ENCODE results near the gene SAC3D1.

DNA sequence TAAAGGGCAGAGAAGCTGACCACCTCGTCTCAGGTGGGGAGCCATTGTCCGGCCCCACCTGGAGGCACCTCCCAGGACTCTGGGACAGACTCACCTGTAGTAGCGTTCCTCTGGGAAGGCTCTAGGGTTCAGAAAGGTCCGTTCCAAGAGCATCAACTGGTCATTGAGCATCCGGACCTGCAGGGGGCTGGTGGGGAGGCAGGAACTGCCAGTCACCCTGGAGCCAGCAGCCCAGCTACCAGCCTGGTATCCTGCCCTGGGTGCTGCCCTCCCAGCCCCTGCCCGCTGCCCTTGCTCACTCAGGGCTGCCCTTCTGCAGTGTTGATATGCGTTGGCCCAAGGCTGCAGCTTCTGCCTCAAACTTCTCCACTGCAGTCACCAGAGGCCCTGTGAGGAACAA lies 4.7 kb downstream of the SAC3D1 start:
- TF ChIP-seq BHLHE40 (IDR thresholded peaks at IDR 0.05; ENCODE audit: low read depth, low read length) (no peak), POLR2A (IDR thresholded peaks at IDR 0.05; ENCODE audit: low read depth, low read length) (no peak), MXI1 (IDR thresholded peaks at IDR 0.05; ENCODE audit: borderline replicate concordance, low read depth, low read length) (no peak), RAD21 (IDR thresholded peaks at IDR 0.05; ENCODE audit: low read length) (no peak), MAZ (IDR thresholded peaks at IDR 0.05; ENCODE audit: borderline replicate concordance, low read depth, low read length) (no peak), CEBPB (IDR thresholded peaks at IDR 0.05; ENCODE audit: low read depth, low read length) (no peak), MAFK (IDR thresholded peaks at IDR 0.05; ENCODE audit: low read depth, low read length) (no peak), NFE2L2 (IDR thresholded peaks at IDR 0.05; ENCODE audit: low read depth, low read length) (no peak), SMC3 (IDR thresholded peaks at IDR 0.05; ENCODE audit: low read depth, low read length) (no peak)
- TF ChIP-seq, protein P1, sequence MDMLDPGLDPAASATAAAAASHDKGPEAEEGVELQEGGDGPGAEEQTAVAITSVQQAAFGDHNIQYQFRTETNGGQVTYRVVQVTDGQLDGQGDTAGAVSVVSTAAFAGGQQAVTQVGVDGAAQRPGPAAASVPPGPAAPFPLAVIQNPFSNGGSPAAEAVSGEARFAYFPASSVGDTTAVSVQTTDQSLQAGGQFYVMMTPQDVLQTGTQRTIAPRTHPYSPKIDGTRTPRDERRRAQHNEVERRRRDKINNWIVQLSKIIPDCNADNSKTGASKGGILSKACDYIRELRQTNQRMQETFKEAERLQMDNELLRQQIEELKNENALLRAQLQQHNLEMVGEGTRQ (IDR thresholded peaks at IDR 0.05; ENCODE audit: low read depth, low read length): no peak
- TF ChIP-seq, protein P2, sequence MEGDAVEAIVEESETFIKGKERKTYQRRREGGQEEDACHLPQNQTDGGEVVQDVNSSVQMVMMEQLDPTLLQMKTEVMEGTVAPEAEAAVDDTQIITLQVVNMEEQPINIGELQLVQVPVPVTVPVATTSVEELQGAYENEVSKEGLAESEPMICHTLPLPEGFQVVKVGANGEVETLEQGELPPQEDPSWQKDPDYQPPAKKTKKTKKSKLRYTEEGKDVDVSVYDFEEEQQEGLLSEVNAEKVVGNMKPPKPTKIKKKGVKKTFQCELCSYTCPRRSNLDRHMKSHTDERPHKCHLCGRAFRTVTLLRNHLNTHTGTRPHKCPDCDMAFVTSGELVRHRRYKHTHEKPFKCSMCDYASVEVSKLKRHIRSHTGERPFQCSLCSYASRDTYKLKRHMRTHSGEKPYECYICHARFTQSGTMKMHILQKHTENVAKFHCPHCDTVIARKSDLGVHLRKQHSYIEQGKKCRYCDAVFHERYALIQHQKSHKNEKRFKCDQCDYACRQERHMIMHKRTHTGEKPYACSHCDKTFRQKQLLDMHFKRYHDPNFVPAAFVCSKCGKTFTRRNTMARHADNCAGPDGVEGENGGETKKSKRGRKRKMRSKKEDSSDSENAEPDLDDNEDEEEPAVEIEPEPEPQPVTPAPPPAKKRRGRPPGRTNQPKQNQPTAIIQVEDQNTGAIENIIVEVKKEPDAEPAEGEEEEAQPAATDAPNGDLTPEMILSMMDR (conservative IDR thresholded peaks at IDR 0.05; ENCODE audit: low read depth, low read length): no peak
